8988T (cell line): ENCODE data around the gene CSNK2A3.

Experiments
- DNase-seq: peaks from one replicate; pipeline ENCODE4 v3.0.0; 2011

Gene CSNK2A3

DNA sequence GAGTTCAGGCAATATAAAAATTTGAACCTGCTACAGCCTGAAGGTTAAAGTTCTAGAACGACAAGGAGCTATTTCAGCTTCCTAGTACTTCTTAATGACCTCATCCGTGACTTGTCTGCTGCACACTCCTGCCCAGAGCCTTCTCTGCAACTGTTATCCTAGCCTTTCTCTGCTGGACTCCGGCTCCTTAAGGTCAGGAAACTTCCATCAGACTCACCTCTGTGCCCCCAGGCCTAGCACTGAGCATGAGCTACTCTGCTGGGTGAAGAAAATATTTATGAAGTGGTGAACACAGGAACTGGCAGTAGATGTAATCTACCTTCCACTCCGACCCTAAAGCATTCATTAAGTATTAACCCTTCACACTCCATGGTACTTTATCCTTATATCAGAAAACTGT lies 18.4 kb downstream of the CSNK2A3 start:
- no peak for DNase-seq

DNA sequence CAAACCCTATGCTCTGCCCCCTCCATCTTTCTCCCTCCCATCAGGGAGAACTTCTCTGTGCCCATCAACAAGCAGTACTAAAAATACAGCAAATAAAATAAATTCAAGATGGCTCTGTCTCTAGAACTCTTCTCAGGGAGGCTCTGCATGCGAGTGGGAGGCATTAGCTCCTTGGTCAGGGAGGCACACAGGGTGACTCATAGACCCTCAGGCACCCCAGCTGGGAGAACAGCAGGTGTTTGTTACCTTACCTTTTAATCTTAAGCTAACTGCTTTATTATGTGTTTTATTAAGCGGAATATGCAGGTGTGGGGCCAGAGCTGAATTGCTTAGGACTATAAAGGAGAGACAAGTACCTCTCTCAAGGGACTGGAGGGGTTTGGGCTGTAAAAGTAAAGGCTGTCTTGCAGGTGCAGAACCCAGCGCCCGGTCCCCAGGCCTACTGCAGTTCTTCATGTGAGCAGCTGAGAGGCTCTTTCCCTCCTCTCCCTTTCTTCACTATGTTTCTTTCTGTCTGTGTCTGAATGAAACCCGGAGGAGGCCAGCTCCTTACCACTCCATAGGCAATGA lies 20.8 kb downstream of the CSNK2A3 start:
- no peak for DNase-seq

DNA sequence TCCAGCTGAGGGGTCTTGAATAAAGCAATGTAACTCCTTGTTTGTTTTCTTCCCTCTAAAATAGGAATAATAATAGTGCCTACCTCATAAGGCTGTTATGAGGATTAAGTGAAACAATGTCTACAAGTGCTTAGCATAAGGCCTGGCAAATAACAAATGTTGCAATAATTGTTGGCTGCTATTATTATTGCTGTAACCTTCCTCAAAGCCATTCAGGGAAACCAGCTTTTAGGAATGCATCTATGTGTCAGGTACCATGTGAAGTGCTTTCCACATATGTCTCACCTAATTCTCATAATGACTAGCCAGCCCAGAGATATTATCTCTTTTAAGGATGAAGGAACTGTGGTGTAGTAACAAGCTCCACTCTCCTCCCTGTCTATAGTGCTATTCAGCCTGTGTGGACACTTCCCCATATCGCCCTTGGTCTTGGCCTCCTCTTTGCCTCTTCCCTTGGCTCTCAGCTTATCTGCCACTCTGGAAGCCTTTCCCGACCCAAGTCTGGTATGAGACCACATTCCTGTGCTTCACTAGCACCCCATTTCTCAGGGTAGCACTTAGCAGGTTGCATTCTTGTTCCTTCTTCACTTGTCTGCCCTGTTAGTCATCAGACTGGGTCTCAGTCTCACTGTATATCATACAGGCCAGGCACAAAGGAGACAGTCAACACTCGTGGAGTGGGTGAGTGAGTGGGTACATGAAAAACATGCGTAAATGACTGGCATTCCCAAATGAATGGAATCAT lies 23.8 kb downstream of the CSNK2A3 start:
- DNase-seq = no peak

DNA sequence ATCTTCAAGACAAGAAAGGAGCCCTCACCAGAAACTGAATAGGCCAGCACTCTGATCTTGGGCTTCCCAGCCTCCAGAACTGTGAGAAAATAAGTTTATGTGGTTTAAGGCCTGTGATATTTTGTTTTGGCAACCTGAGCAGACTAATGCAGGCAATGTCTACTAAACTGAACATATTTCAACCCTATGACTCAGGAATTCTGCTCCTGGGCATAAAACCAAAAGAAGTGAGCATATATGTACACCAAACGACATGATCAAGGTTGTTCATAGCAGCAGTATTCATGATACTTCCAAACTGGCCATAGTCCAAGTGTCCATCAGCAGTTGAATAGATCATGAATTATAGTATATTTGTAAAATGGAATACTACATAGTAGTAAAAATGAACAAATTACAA lies 29.0 kb downstream of the CSNK2A3 start:
- no peak for DNase-seq

DNA sequence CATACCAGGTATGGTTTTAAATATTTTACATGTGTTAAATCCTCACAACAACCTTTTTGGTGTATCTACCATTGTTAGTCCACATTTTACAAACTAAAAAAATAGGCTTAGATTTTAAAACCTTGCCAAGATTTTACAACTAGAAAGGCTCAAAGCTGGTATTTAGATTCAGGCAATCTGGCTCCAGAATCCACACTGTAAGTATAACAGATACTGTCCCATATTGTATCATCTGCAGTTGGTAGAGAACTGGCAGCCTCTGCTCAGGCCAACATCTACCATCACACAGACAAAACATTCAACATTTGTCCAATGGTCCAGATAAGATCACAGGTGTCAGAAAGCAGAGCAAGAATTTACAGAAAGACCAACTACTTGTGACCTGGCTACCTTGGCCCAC lies 30.9 kb downstream of the CSNK2A3 start:
- no peak for DNase-seq

DNA sequence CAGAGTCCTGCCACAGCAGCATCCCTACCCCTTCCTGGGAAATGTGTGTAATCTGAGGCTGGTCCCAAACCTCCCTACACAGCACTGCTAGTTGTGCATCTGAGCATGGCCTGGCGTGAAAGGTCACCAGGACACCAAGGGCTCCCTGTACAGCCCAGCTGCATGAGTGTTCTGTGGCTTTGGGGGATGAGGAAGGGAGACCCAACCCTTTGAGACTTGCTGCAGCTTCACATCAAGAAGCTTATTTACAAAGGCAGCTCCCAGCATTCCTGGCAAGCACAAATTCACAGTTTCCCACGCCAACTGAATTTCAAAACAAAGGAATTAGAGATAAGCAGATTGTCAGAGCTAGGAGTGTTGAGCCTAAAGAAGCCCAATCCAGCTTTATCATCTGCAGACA lies 32.2 kb downstream of the CSNK2A3 start:
- DNase-seq = no peak

DNA sequence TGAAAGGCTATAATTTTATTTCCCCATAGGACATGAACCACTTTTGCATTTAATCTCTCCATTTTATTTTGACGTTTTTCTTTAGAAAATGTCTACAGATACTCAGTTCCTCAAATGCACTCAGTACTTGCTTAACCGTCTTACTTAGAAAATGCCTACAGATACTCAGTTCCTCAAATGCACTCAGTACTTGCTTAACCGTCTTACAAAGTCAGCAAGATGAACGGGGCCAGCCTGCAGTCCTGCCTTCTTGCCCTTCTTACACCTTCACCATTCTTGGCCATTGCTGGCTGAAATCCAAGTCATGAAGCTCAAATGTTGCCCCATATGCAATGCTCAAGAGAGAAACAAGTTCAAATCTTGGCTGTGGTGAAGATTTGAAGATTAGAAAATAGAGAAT lies 34.1 kb downstream of the CSNK2A3 start:
- no peak for DNase-seq

DNA sequence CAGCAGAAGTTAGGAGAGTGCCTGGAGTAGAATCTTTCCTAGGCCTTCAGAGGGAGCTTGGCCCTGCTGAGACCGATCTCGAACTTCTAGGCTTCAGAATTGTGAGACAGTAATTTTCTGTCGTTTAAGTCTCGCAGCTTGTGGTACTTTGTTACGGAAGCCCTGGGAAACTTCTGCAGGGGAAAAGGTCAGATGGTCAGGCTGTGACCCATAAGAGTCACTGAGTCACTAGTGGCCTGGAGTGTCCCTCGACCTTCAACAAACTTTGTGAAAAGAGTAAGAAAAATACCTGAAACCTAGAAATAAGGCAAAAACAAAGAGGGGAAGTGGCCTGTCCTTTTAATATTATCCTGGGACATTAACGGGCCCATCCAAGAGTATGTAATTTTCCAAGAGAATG lies 34.6 kb downstream of the CSNK2A3 start:
- DNase-seq = no peak

DNA sequence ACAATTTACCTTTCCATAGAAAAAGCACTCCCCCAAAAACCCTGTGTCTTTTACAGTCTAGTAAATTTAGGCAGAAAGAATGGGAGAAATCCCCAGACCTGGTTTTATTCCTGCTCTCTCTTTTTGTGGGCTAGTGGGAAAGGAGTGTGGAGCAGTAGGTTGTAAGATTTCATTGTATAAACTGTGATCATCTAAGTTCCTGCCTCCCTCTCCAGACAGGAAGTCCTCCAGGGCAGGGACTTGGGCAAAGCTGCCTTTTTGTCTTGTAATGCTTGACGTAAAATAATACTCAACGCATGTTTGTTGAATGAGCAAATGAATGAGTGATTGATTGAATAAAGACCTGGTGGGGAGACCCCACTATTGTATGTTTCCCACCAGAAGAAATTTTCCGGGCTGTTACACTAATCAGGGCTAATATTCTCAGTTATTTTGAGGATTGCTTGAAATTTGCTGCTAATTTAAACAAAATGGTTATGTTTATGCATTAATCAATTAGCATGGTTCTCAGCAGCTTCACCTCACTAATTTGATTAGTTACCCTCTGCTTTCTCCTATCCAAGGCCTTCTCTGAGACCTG lies 36.3 kb downstream of the CSNK2A3 start:
- no peak for DNase-seq

DNA sequence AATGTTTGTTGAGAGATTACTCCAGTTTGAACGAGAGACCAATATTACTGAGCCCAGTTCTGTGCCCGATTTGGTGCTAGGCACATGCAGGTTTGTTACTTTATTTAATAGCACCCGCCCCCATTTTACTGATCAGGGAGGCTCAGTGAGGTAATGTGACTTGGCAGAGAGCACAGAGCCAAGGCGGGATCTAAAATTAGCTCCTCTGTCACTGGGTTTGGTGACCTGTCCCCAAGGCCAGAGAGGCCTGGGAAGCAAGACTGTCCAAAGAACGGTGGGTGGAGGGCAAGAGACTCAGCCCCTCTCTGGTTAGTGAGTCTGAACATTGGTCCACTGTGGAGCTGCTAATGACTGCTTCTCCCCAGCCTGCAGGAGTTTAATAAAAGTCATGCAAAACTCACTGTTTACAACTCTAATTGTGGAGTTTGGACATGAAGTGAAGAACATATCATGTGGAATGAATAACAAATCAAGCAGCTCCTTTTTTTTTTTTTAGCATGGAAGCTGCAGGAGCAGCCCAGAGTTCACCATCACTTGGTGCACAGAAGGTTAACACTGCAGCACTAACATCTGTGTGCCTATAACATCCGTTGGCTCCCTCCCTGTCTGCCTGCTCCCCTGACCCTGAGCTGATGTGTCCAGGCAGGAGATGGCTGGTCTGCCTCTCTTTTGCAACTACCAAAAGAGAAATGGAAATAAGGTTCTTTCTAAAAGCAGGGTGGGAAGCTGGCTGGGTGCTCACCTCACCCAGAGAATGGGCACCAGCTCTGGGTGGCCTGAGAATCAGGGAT lies 39.0 kb downstream of the CSNK2A3 start:
- DNase-seq = no peak

DNA sequence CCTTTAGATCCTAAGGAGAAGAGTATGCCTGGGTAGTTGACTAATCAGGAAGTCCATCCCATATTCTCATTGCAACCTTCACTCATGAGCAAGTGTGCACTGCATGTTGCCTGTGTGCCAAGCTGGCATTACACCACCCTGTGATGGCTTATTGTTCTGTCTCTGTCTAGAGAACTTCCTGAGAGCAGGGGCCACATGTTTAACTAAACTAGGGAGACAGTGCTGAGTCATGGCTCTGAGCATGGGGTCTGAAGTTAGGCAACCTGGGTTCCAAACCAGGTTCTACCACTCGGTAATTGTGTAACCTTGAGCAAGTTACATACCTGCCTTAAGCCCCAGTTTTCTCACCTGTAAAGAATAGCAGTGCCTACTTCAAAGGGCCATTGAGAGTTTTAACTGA lies 39.6 kb downstream of the CSNK2A3 start:
- DNase-seq = no peak

DNA sequence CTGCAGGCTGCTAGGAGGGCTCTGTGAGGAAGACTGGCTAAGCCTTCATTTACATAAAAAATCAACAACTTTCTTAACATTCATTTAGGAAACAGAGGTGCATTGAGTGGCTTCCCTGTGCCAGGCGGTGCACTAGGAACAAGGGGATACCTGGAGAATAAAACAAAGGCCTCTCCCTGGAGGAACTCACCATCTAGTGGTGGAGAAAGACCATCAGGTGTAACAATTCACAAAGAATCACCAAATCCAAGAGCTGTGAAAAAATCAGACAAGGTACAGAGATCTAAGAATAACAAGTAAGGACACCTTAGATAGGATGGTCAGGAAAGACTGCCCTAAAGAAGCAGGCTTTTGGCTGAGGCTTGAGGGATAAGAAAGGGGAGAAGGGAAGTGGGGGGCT lies 40.3 kb downstream of the CSNK2A3 start:
- no peak for DNase-seq

DNA sequence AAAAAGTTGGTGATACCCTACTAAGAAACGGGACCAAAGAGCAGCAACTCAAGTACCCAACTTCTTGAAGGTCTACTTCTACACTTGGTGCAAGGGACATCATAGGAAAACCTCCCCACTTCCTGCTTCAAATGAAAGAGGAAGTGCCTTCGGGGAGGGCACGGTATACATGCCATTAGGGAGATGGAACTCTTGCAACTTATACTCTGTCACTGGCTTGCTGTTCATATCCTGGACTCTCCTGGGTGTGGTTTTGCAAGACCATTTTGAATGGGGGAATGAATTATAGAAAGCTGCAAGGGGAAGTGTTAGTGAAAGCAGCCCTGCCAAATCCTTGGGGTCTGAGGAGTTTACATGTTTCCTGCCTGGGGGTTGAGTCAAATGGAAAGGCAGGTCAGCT lies 41.9 kb downstream of the CSNK2A3 start:
- DNase-seq = no peak

DNA sequence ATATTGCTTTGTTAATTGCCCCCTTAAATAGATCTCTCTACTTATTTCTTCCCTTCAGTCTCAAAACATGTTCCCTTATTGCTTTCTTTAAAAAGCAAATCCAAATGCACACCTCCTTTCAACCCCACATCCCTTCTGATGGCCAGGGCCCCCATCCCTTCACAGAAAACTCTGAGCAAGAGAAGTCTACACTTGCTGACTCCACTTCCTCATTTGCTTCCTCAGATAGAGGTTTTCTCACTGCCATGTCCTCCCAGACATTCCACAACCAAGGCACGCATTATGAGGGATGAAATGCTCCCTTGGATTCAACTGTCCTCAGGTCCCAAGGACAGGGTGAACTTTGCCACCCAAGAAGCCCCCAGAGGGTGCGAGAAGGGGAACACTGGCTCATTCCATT lies 43.1 kb downstream of the CSNK2A3 start:
- no peak for DNase-seq

DNA sequence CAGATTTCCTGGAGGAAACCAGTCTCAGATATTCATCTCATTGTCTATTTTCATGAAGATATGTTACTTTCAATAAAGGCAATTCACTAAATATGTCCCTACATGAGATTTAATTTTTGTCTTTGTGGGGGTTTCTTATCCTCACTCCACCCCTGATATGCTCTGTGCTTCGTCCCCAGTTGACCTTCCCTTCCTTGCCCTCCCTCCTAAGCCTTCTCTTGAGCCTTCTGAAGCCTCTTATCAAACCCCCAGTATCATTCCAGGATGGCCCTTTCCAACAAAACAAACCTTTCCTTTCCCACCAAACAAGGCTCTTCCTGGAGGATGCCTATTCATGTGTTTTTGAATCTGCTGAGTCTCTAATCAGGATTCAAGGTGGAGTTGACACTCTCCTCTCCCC lies 44.8 kb downstream of the CSNK2A3 start:
- DNase-seq = no peak

DNA sequence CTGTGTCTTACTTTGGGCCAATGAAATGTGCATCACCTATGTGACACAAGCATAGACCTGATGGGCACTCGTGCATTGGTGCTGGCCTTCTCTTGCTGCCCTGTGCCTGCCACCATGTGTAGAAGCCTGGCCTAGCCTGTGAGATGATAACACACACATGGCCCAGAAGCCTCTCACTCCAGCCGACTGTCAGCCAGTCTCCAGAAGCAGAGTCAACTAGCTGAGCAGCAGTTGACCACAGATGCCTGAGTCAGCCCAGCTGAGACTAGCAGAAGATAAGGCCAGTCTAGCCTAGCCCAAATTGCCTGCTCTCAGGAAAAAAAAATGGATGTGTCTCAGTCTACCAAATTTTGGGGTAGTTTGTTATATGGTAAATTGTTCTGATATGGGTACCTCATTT lies 46.2 kb downstream of the CSNK2A3 start:
- no peak for DNase-seq

DNA sequence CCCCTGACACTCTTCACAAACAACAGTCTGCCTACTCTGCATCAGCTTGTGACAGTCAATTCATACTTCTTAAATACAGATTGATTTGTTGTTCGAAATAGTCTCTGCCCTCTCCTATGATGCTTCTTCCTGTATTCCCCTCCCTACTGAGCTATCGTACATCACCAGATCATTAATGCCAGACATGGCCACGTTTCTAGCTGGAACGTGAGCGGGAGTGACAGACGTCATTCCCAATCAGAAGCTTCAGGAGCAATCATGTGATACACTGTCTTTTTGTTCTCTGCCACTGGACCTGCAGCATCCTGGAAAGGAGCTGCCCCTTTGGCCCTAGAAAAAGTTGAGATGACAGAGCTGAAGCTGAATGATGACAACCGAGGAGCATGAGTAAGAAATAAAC lies 48.5 kb downstream of the CSNK2A3 start:
- DNase-seq = no peak

DNA sequence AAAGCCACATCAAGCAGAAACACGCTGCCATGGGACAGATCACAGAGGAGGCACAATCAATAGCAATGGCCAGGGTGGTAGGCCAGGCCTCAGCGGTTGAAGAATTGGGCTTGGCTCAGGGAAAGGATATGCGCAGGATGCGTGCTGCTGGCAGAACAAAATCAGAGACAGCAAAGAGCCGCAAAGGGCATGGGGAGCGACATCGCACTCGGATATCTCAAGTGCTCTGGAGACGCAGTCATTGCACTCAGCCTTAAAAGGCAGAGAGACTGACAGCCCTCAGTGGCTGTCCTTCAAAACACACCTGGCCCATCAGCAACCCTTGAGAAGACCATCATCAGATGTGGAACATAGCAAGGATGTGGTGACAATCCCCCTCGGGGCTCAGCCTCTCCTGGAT lies 50.5 kb downstream of the CSNK2A3 start:
- no peak for DNase-seq
